Activated CD8-positive, alpha-beta memory T cell treated with anti-CD3 and anti-CD28 coated beads for 24 hours (primary cell): ENCODE data around the gene RGS6.

Experiments
- DNase-seq: peaks from one replicate; pipeline ENCODE4 v3.0.0-alpha.2; 2020

RGS6 gene

GRCh38 chr14:72254202-72254936 is 322.1 kb downstream of the RGS6 start:
- DNase-seq, result no peak

GRCh38 chr14:72254937-72255472 is 322.8 kb downstream of the RGS6 start:
- DNase-seq, result no peak

- DNase-seq, result no peak
These were observed 323.8 kb downstream of the RGS6 start for GRCh38 chr14:72256055-72256454.

GRCh38 chr14:72261068-72261467 is 328.8 kb downstream of the RGS6 start:
- no peak for DNase-seq

- DNase-seq, result no peak
These were observed 330.5 kb downstream of the RGS6 start for GRCh38 chr14:72262771-72263170.

GRCh38 chr14:72264716-72265115 is 332.5 kb downstream of the RGS6 start:
- no peak for DNase-seq

- no peak for DNase-seq
These were observed 338.0 kb downstream of the RGS6 start for GRCh38 chr14:72270147-72270727.

GRCh38 chr14:72270749-72271148 is 338.5 kb downstream of the RGS6 start:
- DNase-seq, result no peak

- DNase-seq, result no peak
These were observed 343.0 kb downstream of the RGS6 start for GRCh38 chr14:72275242-72275641.

- no peak for DNase-seq
These were observed 346.1 kb downstream of the RGS6 start for GRCh38 chr14:72278316-72278715.

- no peak for DNase-seq
These were observed 351.9 kb downstream of the RGS6 start for GRCh38 chr14:72284176-72284575.

- no peak for DNase-seq
These were observed 358.0 kb downstream of the RGS6 start for GRCh38 chr14:72290241-72290640.

GRCh38 chr14:72291908-72292688 is 359.9 kb downstream of the RGS6 start:
- no peak for DNase-seq

- DNase-seq, result no peak
These were observed 360.4 kb downstream of the RGS6 start for GRCh38 chr14:72292689-72293024.

GRCh38 chr14:72301352-72301751 is 369.1 kb downstream of the RGS6 start:
- DNase-seq, result no peak

GRCh38 chr14:72303930-72304329 is 371.7 kb downstream of the RGS6 start:
- DNase-seq, result no peak

- DNase-seq, result no peak
These were observed 373.3 kb downstream of the RGS6 start for GRCh38 chr14:72305561-72305960.

- DNase-seq, result no peak
These were observed 376.8 kb downstream of the RGS6 start for GRCh38 chr14:72308967-72309485.

GRCh38 chr14:72311116-72311515 is 378.9 kb downstream of the RGS6 start:
- DNase-seq, result no peak

- DNase-seq, result no peak
These were observed 379.3 kb downstream of the RGS6 start for GRCh38 chr14:72311516-72311915.

- DNase-seq, result no peak
These were observed 382.7 kb downstream of the RGS6 start for GRCh38 chr14:72314808-72315435.

GRCh38 chr14:72315714-72316113 is 383.5 kb downstream of the RGS6 start:
- no peak for DNase-seq

- DNase-seq, result no peak
These were observed 386.4 kb downstream of the RGS6 start for GRCh38 chr14:72318648-72319047.
